OCI-LY3 (cell line): ENCODE results near the gene MAMLD1.

Experiments used
- H2AFZ ChIP-seq: fragments of 200-600, 300-600 bp; shearing (Covaris generic); 2 replicates; pipeline ENCODE4 v1.6.0; 2014; ENCODE audit warnings: antibody characterized with exemption, low read depth, low read length
- H3K27ac ChIP-seq: fragments of 200-600, 300-600 bp; sonication (generic); 2 replicates; pipeline ENCODE4 v1.5.1; 2014; ENCODE audit warnings: mild to moderate bottlenecking, low read length, moderate library complexity, mixed read lengths
- H3K27me3 ChIP-seq: fragments of 200-600, 300-600 bp; sonication (generic); 2 replicates; pipeline ENCODE4 v1.6.1; 2014; ENCODE audit warnings: low read depth, low read length, mixed read lengths
- H3K36me3 ChIP-seq: fragments of 200-600, 300-600 bp; sonication (generic); replicated peaks from 2 replicates; pipeline ENCODE3; 2014; ENCODE audit warnings: low read depth, low read length, mixed read lengths
- H3K4me1 ChIP-seq: fragments of 300-600, 200-600 bp; sonication (generic); 2 replicates; pipeline ENCODE4 v1.6.1; 2014; ENCODE audit warnings: low read length, mixed read lengths
- H3K4me2 ChIP-seq: fragments of 200-600, 300-600 bp; sonication (generic); 2 replicates; pipeline ENCODE4 v1.6.1; 2014; ENCODE audit warnings: low read length, mixed read lengths
- H3K4me3 ChIP-seq: fragments of 300-600, 200-600 bp; sonication (generic); 2 replicates; pipeline ENCODE4 v1.5.1; 2014; ENCODE audit warnings: antibody characterized with exemption, mild to moderate bottlenecking, low read length, moderate library complexity
- H3K79me2 ChIP-seq: fragments of 300-600, 200-600 bp; shearing (Covaris generic); 2 replicates; pipeline ENCODE4 v1.6.1; 2014; ENCODE audit warnings: mild to moderate bottlenecking, low read length, mixed read lengths
- H3K9ac ChIP-seq: fragments of 300-600, 200-600 bp; shearing (Covaris generic); 2 replicates; pipeline ENCODE4 v1.6.0; 2014; ENCODE audit warnings: mild to moderate bottlenecking, low read length, moderate library complexity
- H3K9me3 ChIP-seq: fragments of 200-600, 300-600 bp; shearing (Covaris generic); 2 replicates; pipeline ENCODE4 v1.6.1; 2014; ENCODE audit warnings: low read length, mixed read lengths; ENCODE audit not compliant: insufficient read depth
- H4K20me1 ChIP-seq: fragments of 200-600, 300-600 bp; sonication (generic); 2 replicates; pipeline ENCODE4 v1.6.1; 2016; ENCODE audit warnings: low read length, mixed read lengths; ENCODE audit not compliant: insufficient read depth
- EZH2phosphoT487 ChIP-seq: fragments of 200-600 bp; shearing (Covaris generic); IDR thresholded peaks from 2 replicates; pipeline ENCODE4 v1.6.1; 2018; ENCODE audit warnings: antibody characterized with exemption, mixed run types, low read depth
- TF ChIP-seq, protein P1 (sequence below): fragments of 200-600, 300-600 bp; sonication (generic); IDR thresholded peaks from 2 replicates; pipeline ENCODE4 v1.5.1; 2014; ENCODE audit warnings: antibody characterized with exemption, low read length, low read depth

The MAMLD1 gene

DNA sequence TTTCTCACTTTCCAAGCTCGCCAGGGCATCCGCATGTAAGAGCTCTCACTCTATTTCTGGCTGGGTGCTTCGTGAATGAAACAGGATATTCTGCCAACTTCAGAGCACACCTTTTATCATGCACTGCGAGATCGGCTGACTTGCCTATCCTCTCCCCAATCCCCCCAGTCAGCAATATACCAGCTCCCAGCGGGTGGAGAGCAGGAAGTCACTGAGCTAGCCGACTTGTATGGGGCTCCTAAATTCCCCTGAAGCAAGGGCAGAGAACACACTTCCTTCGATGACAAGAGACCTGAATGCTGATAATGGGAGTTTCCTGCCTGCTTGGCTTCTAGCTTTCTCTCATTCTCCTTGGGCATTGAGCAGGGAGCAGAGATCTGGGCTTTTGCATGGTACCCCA lies 33.8 kb upstream of the MAMLD1 start:
- Histone ChIP-seq H3K9me3 (no peaks in the 10 kb centered on the region), H4K20me1 (no peaks in the 10 kb centered on the region), H3K79me2 (no peaks in the 10 kb centered on the region), H3K27ac (no peak overlapping the region), H3K9ac (no peak overlapping the region), H3K4me3 (no peak overlapping the region), H2AFZ (no peak overlapping the region), H3K4me2 (no peak overlapping the region), H3K27me3 (no peaks in the 10 kb centered on the region), H3K36me3 (no peaks in the 10 kb centered on the region), H3K4me1 (no peaks in the 10 kb centered on the region)
- TF ChIP-seq, protein P1, sequence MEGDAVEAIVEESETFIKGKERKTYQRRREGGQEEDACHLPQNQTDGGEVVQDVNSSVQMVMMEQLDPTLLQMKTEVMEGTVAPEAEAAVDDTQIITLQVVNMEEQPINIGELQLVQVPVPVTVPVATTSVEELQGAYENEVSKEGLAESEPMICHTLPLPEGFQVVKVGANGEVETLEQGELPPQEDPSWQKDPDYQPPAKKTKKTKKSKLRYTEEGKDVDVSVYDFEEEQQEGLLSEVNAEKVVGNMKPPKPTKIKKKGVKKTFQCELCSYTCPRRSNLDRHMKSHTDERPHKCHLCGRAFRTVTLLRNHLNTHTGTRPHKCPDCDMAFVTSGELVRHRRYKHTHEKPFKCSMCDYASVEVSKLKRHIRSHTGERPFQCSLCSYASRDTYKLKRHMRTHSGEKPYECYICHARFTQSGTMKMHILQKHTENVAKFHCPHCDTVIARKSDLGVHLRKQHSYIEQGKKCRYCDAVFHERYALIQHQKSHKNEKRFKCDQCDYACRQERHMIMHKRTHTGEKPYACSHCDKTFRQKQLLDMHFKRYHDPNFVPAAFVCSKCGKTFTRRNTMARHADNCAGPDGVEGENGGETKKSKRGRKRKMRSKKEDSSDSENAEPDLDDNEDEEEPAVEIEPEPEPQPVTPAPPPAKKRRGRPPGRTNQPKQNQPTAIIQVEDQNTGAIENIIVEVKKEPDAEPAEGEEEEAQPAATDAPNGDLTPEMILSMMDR = no peak
- no peak for TF ChIP-seq EZH2phosphoT487

DNA sequence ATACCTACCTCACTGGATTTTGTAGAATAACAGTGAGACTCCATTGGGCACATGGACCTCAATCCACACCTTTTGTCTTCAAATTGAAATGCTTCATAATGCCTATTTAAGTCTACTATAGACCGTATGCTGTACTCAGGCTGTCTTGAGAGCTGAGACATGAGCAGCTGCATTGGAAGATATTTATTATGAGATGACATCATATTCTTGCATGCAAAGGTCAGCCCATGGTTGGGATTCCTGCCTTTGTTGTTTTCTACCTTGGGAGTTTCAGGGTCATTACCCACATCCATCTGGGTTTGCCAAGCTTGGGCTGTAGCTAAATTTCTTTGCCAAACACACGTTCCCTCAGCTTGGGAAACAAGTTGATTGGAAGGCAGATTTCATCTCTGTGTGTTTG lies 33.2 kb upstream of the MAMLD1 start:
- no peak overlapping the region for H3K9ac ChIP-seq
- no peak overlapping the region for H2AFZ ChIP-seq
- no peak overlapping the region for H3K4me2 ChIP-seq
- no peaks in the 10 kb centered on the region for H3K27me3 ChIP-seq
- H3K9me3 ChIP-seq = no peaks in the 10 kb centered on the region
- TF ChIP-seq, protein P1 = no peak
- no peak for TF ChIP-seq EZH2phosphoT487
- no peaks in the 10 kb centered on the region for H3K79me2 ChIP-seq
- H4K20me1 ChIP-seq = no peaks in the 10 kb centered on the region
- no peak overlapping the region for H3K4me3 ChIP-seq
- H3K4me1 ChIP-seq = no peaks in the 10 kb centered on the region
- no peak overlapping the region for H3K27ac ChIP-seq
- H3K36me3 ChIP-seq = no peaks in the 10 kb centered on the region

DNA sequence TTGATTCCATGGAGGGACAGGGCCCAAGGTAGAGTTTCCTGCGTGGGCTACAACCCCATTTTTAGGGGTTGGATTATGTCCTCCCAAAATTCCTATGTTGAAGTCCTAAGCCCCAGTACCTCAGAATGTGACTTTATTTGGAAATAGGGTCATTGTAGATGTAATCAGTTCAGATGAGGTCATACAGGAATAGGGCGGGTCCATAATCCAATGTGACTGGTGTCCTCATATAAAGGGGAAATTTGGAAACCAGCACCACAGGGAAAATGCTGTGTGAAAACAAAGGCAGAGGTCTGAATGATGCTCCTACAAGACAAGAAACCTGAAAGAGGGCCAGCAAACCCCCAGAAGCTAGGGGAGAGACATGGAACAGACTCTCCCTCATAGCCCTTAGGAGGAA lies 31.1 kb upstream of the MAMLD1 start:
- no peaks in the 10 kb centered on the region; the same call in 1 of the 2 replicates for H3K4me1 ChIP-seq
- no peaks in the 10 kb centered on the region for H4K20me1 ChIP-seq
- H3K4me3 ChIP-seq = no peak overlapping the region
- H2AFZ ChIP-seq = no peak overlapping the region
- H3K27me3 ChIP-seq = no peaks in the 10 kb centered on the region
- H3K9me3 ChIP-seq = no peaks in the 10 kb centered on the region
- H3K79me2 ChIP-seq = no peaks in the 10 kb centered on the region
- H3K9ac ChIP-seq = no peak overlapping the region
- TF ChIP-seq EZH2phosphoT487 = no peak
- TF ChIP-seq, protein P1 = no peak
- H3K36me3 ChIP-seq = no peaks in the 10 kb centered on the region
- H3K27ac ChIP-seq = no peak overlapping the region
- H3K4me2 ChIP-seq = no peak overlapping the region

DNA sequence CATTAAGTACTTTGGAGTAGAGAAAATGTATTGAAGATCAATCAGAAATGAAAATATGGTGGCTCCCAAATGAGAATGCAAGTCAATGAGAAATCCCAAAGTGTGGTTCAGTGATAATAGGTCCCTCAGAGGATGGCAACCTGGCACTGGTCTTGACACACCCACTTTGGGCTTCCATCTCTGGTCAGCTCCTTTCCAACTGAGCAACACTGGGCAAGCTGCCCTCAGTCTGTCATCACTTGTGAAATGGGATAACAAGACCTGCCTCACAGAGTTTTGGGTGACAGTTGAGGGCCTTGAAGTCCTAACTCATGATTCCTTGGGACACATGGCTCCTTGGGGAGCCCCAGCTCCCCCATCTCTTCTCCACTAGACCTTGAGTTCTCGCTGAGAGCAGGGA lies 29.0 kb upstream of the MAMLD1 start:
- TF ChIP-seq, protein P1 = no peak
- no peak for TF ChIP-seq EZH2phosphoT487
- no peaks in the 10 kb centered on the region for H4K20me1 ChIP-seq
- no peak overlapping the region for H3K9ac ChIP-seq
- H2AFZ ChIP-seq = no peak overlapping the region
- no peak overlapping the region for H3K27ac ChIP-seq
- H3K4me2 ChIP-seq = no peak overlapping the region
- peaks cover 13% of the 10 kb centered on the region for H3K4me1 ChIP-seq
- H3K9me3 ChIP-seq = no peaks in the 10 kb centered on the region
- H3K36me3 ChIP-seq = no peaks in the 10 kb centered on the region
- H3K4me3 ChIP-seq = no peak overlapping the region
- H3K27me3 ChIP-seq = no peaks in the 10 kb centered on the region
- H3K79me2 ChIP-seq = no peaks in the 10 kb centered on the region
